ENCODE measurements around the gene SMPD2. TPM values are rescaled to one million over a fixed set of nuclear protein-coding genes. Genes with fewer than 3 reads are reported as not detected.

SMPD2 gene
- total and polyA plus RNA-seq, 2 experiments from 2014 or later, result 5.6 to 10.9 TPM

- Histone ChIP-seq H3K79me2 (replicated peaks; ENCODE audit: insufficient read depth) (no peaks in the 10 kb centered on the region), H3K9me2 (ENCODE audit: insufficient read depth) (no peaks in the 10 kb centered on the region), H2AFZ (no peak overlapping the region), H3K4me1 (ENCODE audit: insufficient read depth) (peaks cover 30% of the 10 kb centered on the region), H3K27ac (ENCODE audit: low read depth) (no peak overlapping the region), H3K36me3 (ENCODE audit: insufficient read depth) (peaks cover 9% of the 10 kb centered on the region), H3K4me3 (peak overlapping the region; percentile 94), H3F3A (replicated peaks; ENCODE audit: low read depth) (peaks cover 9% of the 10 kb centered on the region; the same call in 1 of the 2 replicates), H4K20me1 (replicated peaks; ENCODE audit: insufficient read depth) (peaks cover 8% of the 10 kb centered on the region; the same call in 1 of the 2 replicates), H3K27me3 (ENCODE audit: insufficient read depth) (no peaks in the 10 kb centered on the region; the same call in 1 of the 2 replicates), H3K4me2 (peak overlapping the region; percentile 85)
- peaks cover 13% of the 10 kb centered on the region for H3K36me3 Mint-ChIP-seq (ENCODE audit: low read depth)
- H3K4me1 Mint-ChIP-seq, result peaks cover 38% of the 10 kb centered on the region
- H3K9me3 Mint-ChIP-seq, result no peaks in the 10 kb centered on the region; the same call in 2 of the 3 replicates
- ATAC-seq (no peak), DNase-seq (ENCODE audit: low spot score) (peak; percentile 19)
- peak overlapping the region; percentile 97 for H3K4me3 Mint-ChIP-seq
- no peak overlapping the region for H3K27ac Mint-ChIP-seq
- H3K27me3 Mint-ChIP-seq (ENCODE audit: insufficient read depth, low read depth, poor library complexity), result peaks cover 24% of the 10 kb centered on the region
- TF ChIP-seq CREB1 (CRISPR knock-in tag; IDR thresholded peaks at IDR 0.05; ENCODE audit: low read depth), result no peak
- TF ChIP-seq REST (IDR thresholded peaks at IDR 0.05; ENCODE audit: unreplicated experiment), result no peak
- TF ChIP-seq, protein P1, sequence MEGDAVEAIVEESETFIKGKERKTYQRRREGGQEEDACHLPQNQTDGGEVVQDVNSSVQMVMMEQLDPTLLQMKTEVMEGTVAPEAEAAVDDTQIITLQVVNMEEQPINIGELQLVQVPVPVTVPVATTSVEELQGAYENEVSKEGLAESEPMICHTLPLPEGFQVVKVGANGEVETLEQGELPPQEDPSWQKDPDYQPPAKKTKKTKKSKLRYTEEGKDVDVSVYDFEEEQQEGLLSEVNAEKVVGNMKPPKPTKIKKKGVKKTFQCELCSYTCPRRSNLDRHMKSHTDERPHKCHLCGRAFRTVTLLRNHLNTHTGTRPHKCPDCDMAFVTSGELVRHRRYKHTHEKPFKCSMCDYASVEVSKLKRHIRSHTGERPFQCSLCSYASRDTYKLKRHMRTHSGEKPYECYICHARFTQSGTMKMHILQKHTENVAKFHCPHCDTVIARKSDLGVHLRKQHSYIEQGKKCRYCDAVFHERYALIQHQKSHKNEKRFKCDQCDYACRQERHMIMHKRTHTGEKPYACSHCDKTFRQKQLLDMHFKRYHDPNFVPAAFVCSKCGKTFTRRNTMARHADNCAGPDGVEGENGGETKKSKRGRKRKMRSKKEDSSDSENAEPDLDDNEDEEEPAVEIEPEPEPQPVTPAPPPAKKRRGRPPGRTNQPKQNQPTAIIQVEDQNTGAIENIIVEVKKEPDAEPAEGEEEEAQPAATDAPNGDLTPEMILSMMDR (conservative IDR thresholded peaks at IDR 0.05; ENCODE audit: low read depth in 2 of 2), result no peak
- TF ChIP-seq NANOG (IDR thresholded peaks at IDR 0.05; ENCODE audit: borderline replicate concordance), result no peak
- no peak for TF ChIP-seq JUNB (IDR thresholded peaks at IDR 0.05; ENCODE audit: unreplicated experiment)
- TF ChIP-seq, protein P2, sequence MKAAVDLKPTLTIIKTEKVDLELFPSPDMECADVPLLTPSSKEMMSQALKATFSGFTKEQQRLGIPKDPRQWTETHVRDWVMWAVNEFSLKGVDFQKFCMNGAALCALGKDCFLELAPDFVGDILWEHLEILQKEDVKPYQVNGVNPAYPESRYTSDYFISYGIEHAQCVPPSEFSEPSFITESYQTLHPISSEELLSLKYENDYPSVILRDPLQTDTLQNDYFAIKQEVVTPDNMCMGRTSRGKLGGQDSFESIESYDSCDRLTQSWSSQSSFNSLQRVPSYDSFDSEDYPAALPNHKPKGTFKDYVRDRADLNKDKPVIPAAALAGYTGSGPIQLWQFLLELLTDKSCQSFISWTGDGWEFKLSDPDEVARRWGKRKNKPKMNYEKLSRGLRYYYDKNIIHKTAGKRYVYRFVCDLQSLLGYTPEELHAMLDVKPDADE (IDR thresholded peaks at IDR 0.05), result no peak
- no peak for TF ChIP-seq EZH2phosphoT487 (IDR thresholded peaks at IDR 0.05; ENCODE audit: unreplicated experiment)
- no peak for TF ChIP-seq STAT1 (IDR thresholded peaks at IDR 0.05; ENCODE audit: unreplicated experiment)
- TF ChIP-seq EZH2 (IDR thresholded peaks at IDR 0.05; ENCODE audit: low read depth, unreplicated experiment), result no peak
- TF ChIP-seq ZNF462 (CRISPR knock-in tag; IDR thresholded peaks at IDR 0.05), result no peak
- TF ChIP-seq ZNF331 (CRISPR knock-in tag; IDR thresholded peaks at IDR 0.05; ENCODE audit: low read depth), result no peak
- TF ChIP-seq POLR2AphosphoS5 (IDR thresholded peaks at IDR 0.05; ENCODE audit: low read depth), result no peak
- no peak for TF ChIP-seq ZNF114 (CRISPR knock-in tag; IDR thresholded peaks at IDR 0.05)
Observed at GRCh38 chr6:109456710-109457561, 16.4 kb downstream of the SMPD2 start.

Measured in GM23338 (cell line).